Superior temporal gyrus (tissue), 1 donor: ENCODE results near the gene TRIM62.
"Not testable (repeated sequence)": the region's sequence is repeated elsewhere in the genome, so short reads cannot be mapped to it uniquely, and the experiment has no call there.

ENCODE experiments used
- DNase-seq: peaks from one replicate; pipeline ENCODE4 v3.0.0-alpha.2; 2016; ENCODE audit errors: extremely low spot score

TRIM62 gene

GRCh38 chr1:33159577-33159976 lies 22.3 kb downstream of the TRIM62 start:
- no peak for DNase-seq

- DNase-seq, result no peak
Observed at GRCh38 chr1:33158366-33158765, 23.5 kb downstream of the TRIM62 start.

GRCh38 chr1:33157131-33157530 lies 24.7 kb downstream of the TRIM62 start:
- DNase-seq, result no peak

GRCh38 chr1:33155877-33156538 lies 25.8 kb downstream of the TRIM62 start:
- DNase-seq, result no peak

- DNase-seq, result no peak
Observed at GRCh38 chr1:33153650-33154049, 28.2 kb downstream of the TRIM62 start.

- peak; percentile 79 for DNase-seq
Observed at GRCh38 chr1:33152685-33153432, 29.0 kb downstream of the TRIM62 start.

GRCh38 chr1:33151116-33151515 lies 30.7 kb downstream of the TRIM62 start:
- DNase-seq, result no peak

GRCh38 chr1:33150522-33150921 lies 31.3 kb downstream of the TRIM62 start:
- no peak for DNase-seq

- no peak for DNase-seq
Observed at GRCh38 chr1:33149453-33150190, 32.2 kb downstream of the TRIM62 start.

- DNase-seq, result no peak
Observed at GRCh38 chr1:33148615-33149014, 33.2 kb downstream of the TRIM62 start.

GRCh38 chr1:33147997-33148314 lies 33.9 kb downstream of the TRIM62 start:
- DNase-seq, result no peak

- no peak for DNase-seq
Observed at GRCh38 chr1:33147275-33147996, 34.4 kb downstream of the TRIM62 start.

GRCh38 chr1:33146003-33146402 lies 35.8 kb downstream of the TRIM62 start:
- no peak for DNase-seq

- DNase-seq, result no peak
Observed at GRCh38 chr1:33143698-33144097, 38.1 kb downstream of the TRIM62 start.

- no peak for DNase-seq
Observed at GRCh38 chr1:33143176-33143575, 38.7 kb downstream of the TRIM62 start.

- DNase-seq, result no peak
Observed at GRCh38 chr1:33142483-33143064, 39.3 kb downstream of the TRIM62 start.

GRCh38 chr1:33141781-33142180 lies 40.1 kb downstream of the TRIM62 start:
- no peak for DNase-seq

- no peak for DNase-seq
Observed at GRCh38 chr1:33141216-33141615, 40.6 kb downstream of the TRIM62 start.

GRCh38 chr1:33140153-33141149 lies 41.4 kb downstream of the TRIM62 start:
- DNase-seq, result no peak

GRCh38 chr1:33137800-33138199 lies 44.0 kb downstream of the TRIM62 start:
- peak; percentile 56 for DNase-seq

- DNase-seq, result not testable (repeated sequence)
Observed at GRCh38 chr1:33136041-33136440, 45.8 kb downstream of the TRIM62 start.
